22Rv1 (cell line): ENCODE measurements around the gene NRXN3.

Source experiments
- H3K27ac ChIP-seq: fragments of 450-650 bp; 2 replicates; pipeline ENCODE4 v1.5.1; 2017
- ZFX ChIP-seq: fragments of 450-650 bp; IDR thresholded peaks from 2 replicates; pipeline ENCODE4 v1.6.1; 2017; ENCODE audit warnings: antibody characterized with exemption, borderline replicate concordance
- TF ChIP-seq, protein P1 (sequence below): fragments of 450-650 bp; IDR thresholded peaks from 2 replicates; pipeline ENCODE4 v1.5.1; 2017; ENCODE audit warnings: mild to moderate bottlenecking

NRXN3 gene

DNA sequence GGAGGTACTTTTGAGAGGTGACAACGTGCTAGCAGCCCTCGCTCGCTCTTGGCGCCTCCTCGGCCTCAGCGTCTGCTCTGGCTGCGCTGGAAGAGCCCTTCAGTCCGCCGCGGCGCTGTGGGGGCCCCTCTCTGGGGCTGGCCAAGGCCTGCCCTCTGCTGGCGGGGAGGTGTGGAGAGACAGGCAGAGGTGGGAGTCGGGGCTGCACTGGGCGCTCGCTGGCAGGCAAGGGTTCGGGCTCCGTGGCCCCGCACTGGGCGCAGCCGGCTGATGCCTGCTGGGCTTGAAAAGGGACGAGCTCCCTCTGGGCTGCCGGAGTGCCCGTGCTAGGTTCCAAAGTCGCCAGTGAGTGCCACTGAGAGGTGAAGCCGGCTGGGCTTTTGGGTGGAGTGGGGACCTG lies 1461.1 kb downstream of the NRXN3 start:
- H3K27ac ChIP-seq, result no peak overlapping the region

DNA sequence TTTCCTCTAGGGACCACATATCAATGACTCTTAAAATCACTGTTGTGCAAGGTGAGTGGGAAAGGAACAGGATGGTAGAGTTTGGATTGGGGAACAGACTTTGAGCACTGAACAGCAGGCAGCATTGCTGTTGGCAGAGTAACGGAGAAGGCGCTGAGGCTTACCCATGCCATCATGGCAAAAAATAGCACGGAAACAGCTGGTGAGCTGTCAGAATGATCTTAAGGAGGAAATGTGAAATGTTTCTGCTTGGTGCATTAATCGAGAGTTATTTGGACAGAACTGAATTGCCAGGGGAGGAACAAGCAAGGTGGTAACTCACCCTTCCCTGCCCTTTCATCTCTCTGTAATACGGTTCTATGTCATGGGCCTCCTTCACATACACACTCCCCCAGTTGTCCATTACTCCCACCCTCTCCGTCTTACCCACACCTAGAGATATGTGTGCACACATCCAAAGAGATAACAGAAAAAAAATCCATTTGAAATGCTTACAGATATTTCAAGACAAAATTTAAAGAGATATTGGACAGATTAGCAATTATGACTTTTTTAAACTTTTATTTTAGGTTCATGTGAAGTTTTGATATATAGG lies 1468.6 kb downstream of the NRXN3 start:
- TF ChIP-seq, protein P1, sequence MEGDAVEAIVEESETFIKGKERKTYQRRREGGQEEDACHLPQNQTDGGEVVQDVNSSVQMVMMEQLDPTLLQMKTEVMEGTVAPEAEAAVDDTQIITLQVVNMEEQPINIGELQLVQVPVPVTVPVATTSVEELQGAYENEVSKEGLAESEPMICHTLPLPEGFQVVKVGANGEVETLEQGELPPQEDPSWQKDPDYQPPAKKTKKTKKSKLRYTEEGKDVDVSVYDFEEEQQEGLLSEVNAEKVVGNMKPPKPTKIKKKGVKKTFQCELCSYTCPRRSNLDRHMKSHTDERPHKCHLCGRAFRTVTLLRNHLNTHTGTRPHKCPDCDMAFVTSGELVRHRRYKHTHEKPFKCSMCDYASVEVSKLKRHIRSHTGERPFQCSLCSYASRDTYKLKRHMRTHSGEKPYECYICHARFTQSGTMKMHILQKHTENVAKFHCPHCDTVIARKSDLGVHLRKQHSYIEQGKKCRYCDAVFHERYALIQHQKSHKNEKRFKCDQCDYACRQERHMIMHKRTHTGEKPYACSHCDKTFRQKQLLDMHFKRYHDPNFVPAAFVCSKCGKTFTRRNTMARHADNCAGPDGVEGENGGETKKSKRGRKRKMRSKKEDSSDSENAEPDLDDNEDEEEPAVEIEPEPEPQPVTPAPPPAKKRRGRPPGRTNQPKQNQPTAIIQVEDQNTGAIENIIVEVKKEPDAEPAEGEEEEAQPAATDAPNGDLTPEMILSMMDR, result no peak
- TF ChIP-seq ZFX, result no peak

More for the DNA sequence above, 1461.1 kb downstream of the NRXN3 start:
- TF ChIP-seq, protein P1, result no peak
- no peak for TF ChIP-seq ZFX

DNA sequence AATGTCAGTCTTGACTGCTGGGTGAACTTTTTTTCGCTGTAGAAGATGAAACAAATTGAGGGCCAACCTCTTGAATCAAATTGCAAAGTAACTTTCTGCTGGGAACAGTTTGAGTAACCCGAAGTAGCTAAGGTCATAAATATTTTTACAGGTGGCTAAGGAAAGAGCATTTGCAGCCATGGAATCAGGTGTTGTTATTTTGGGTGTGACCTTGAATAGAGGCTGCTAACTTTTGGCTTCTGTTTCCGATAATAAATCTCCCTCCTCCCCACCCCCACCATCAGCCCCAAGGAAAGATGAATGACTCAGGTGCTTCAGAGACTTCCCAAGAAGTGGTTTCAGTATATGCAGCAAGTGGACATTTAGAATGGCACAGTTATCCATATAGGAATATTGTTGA lies 1469.4 kb downstream of the NRXN3 start:
- TF ChIP-seq, protein P1, result no peak
- no peak for TF ChIP-seq ZFX
- H3K27ac ChIP-seq, result no peak overlapping the region

More for the DNA sequence above, 1468.6 kb downstream of the NRXN3 start:
- no peak overlapping the region for H3K27ac ChIP-seq

DNA sequence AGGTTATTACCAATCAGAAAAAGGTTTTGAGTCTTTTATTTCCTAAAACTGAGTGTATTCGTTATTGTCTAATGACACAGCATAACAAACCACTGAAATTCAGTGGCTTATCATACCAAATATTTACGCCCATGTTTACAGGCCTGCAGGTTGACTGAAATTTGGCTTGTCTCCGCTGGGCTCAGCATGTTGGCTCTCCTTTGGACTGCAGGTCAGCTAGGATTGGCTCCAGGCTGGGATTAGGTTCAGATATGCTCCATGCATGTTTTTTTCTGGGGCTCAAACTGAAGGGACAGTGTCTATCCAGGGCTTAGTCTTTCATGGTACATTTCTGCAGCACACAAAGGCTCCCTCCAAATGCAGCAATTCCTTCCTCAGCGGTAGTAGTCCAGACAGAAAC lies 1471.2 kb downstream of the NRXN3 start:
- no peak for TF ChIP-seq ZFX
- TF ChIP-seq, protein P1, result no peak
- H3K27ac ChIP-seq, result no peak overlapping the region

DNA sequence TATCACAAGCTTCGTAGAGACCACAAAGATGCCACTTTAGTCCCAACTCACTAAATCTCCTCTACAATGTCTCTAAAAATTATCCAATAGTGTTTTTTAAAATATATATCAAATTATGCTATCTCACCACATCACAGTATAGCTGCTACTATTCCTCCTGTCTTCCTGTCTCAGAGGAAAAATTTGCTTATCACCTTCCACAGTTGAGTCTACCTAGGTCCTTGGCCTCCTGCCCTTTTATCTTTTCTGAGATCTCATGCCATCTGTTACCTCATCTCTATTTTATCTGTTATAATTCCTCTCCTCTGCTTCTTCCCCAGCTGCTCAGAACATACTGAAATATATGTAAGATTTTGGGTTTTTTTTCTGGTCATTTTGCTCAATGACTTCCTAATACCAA lies 1473.0 kb downstream of the NRXN3 start:
- H3K27ac ChIP-seq, result no peak overlapping the region
- TF ChIP-seq, protein P1, result no peak
- TF ChIP-seq ZFX, result no peak

DNA sequence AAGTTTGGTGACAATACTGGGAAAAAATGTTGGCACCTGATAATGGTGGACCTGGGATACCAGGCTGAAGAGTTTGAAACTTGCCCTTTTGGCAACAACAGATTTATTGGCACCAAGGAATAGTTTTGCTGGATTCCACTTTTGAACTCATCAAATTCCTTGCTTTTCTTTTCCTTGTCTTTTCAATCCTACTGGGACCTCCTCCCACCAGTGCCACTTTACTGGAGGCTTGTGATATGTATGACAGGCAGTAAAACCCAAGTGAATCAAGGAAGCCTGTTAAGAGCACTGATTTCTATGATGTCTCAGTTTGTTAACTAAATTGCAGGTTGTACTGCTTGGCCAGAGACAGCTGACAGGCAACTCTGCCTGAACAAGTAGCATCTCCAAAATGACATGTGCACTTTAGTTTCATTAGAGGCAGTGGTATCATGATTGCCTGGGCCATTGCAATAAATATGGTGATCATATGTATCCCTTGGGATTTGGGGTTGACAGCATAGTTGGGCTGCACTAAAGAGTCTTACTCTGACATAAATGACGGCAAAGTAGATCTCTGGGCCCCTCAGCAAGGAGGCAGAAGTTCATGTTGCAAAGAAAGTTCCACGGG lies 1475.7 kb downstream of the NRXN3 start:
- TF ChIP-seq, protein P1, result no peak
- no peak for TF ChIP-seq ZFX
- no peak overlapping the region for H3K27ac ChIP-seq

DNA sequence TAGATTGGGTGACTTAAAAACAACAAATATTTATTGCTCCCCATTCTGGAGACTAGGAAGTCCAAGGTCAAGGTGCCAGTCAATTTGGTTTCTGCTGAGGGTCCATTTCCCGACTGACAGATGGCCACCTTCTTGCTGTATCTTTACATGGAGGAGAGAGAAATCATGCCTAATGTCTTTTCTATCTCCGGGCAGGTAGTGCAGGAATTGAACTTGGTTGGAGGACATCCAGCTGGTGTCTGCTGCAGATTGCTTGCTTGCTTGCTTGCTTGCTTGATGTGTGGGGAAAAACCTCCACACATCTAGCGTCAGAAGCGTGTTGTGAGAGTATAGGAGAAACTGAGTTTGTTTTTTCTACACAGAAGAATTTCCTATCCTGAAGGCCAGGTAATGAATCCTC lies 1479.7 kb downstream of the NRXN3 start:
- TF ChIP-seq, protein P1, result no peak
- no peak for TF ChIP-seq ZFX
- no peak overlapping the region for H3K27ac ChIP-seq
